Naive thymus-derived CD4-positive, alpha-beta T cell (primary cell): ENCODE results near the gene DISP2. TPM values are rescaled to one million over a fixed set of nuclear protein-coding genes. Genes with fewer than 3 reads are reported as not detected.

Source experiments
- ATAC-seq: fragments of 150-1000 bp; cut with Tn5 transposase; 2 replicates; pipeline ENCODE4 v1.10.0; 2021; ENCODE audit warnings: mild to moderate bottlenecking, moderate library complexity
- CTCF ChIA-PET: fragments of 350-600 bp; sonication (Branson Sonifier 250); formaldehyde crosslinking; loops from one replicate; lab custom pipeline; 2021; ENCODE audit warnings: antibody characterized with exemption; lab: Charles Lee
- POLR2A ChIA-PET: fragments of 350-600 bp; sonication (Branson Sonifier 250); formaldehyde crosslinking; loops from one replicate; lab custom pipeline; 2021; ENCODE audit warnings: antibody characterized with exemption, inconsistent platforms; lab: Charles Lee
- DNase-seq, 9 donors: peaks; one replicate each; pipeline versions ENCODE4 v3.0.0 to v3.0.0-alpha.2; 2020 to 2022; ENCODE audit warnings: mixed read lengths in 1 of 9
- H3K27ac ChIP-seq: one replicate; pipeline ENCODE4 v1.7.0; 2013; ENCODE audit warnings: mild to moderate bottlenecking, low read depth, low read length, moderate library complexity
- H3K27me3 ChIP-seq, 2 donors: one replicate each; pipeline ENCODE4 v1.7.0; 2013; ENCODE audit warnings: low read length in 2 of 2, mild to moderate bottlenecking in 2 of 2, moderate library complexity in 2 of 2; ENCODE audit not compliant: control insufficient read depth in 2 of 2, insufficient read depth in 2 of 2
- H3K36me3 ChIP-seq, 3 experiments: 1 replicate in 2 of 3; 2 replicates in 1 of 3; pipeline ENCODE4 v1.7.0; 2013; ENCODE audit warnings: low read length in 3 of 3, mild to moderate bottlenecking in 3 of 3, moderate library complexity in 1 of 3; ENCODE audit not compliant: insufficient read depth in 3 of 3, control insufficient read depth in 2 of 3
- H3K4me1 ChIP-seq, 2 donors: one replicate each; pipeline ENCODE4 v1.7.0; 2013; ENCODE audit warnings: low read length in 2 of 2, mild to moderate bottlenecking in 2 of 2, moderate library complexity in 1 of 2; ENCODE audit not compliant: control insufficient read depth in 2 of 2, insufficient read depth in 2 of 2
- H3K4me3 ChIP-seq: 2 replicates; pipeline ENCODE4 v1.7.0; 2013; ENCODE audit warnings: mild to moderate bottlenecking, low read length
- H3K9me3 ChIP-seq, 3 experiments: 1 replicate in 2 of 3; 2 replicates in 1 of 3; pipeline ENCODE4 v1.7.0; 2013; ENCODE audit warnings: low read length in 3 of 3; ENCODE audit not compliant: control insufficient read depth in 2 of 3
- H3K27ac Mint-ChIP-seq, 9 donors: one replicate each; pipeline ENCODE4 v1.8.0; 2020 to 2022; ENCODE audit warnings: mixed read lengths in 9 of 9, mild to moderate bottlenecking in 8 of 9, moderate library complexity in 5 of 9, inconsistent platforms in 2 of 9
- H3K27me3 Mint-ChIP-seq, 5 donors: one replicate each; pipeline ENCODE4 v1.8.0; 2021 to 2022; ENCODE audit warnings: mixed read lengths in 5 of 5, mild to moderate bottlenecking in 1 of 5
- H3K36me3 Mint-ChIP-seq, 5 donors: one replicate each; pipeline ENCODE4 v1.8.0; 2020 to 2022; ENCODE audit warnings: mixed read lengths in 5 of 5, mild to moderate bottlenecking in 3 of 5, inconsistent platforms in 1 of 5
- H3K4me1 Mint-ChIP-seq, 7 donors: one replicate each; pipeline ENCODE4 v1.8.0; 2020 to 2022; ENCODE audit warnings: mixed read lengths in 7 of 7, mild to moderate bottlenecking in 3 of 7, inconsistent platforms in 1 of 7
- H3K4me3 Mint-ChIP-seq, 10 donors: one replicate each; pipeline ENCODE4 v1.8.0; 2020 to 2022; ENCODE audit warnings: mild to moderate bottlenecking in 10 of 10, mixed read lengths in 10 of 10, moderate library complexity in 6 of 10, inconsistent platforms in 2 of 10
- H3K9me3 Mint-ChIP-seq, 11 donors: one replicate each; pipeline ENCODE4 v1.8.0; 2020 to 2022; ENCODE audit warnings: mixed read lengths in 11 of 11, mild to moderate bottlenecking in 4 of 11, inconsistent platforms in 1 of 11, moderate library complexity in 1 of 11
- intact Hi-C, 2 donors: fragments of 100-400 bp; cut with micrococcal nuclease; formaldehyde crosslinking; loops; one replicate each; pipeline ENCODE4 v1.15.1; 2023
- polyA plus RNA-seq, 2 donors: library from polyadenylated mRNA; unstranded; fragments of 300-500 nt; fragmentation: Illumina TruSeq; gene quantifications; one replicate each; pipeline ENCODE4 v1.2.3, GENCODE V29; 2021
- total RNA-seq, 6 experiments: library from RNA in 5 of 6; stranded (reverse) in 5 of 6; gene quantifications; 1 replicate in 5 of 6; 2 replicates in 1 of 6; pipeline ENCODE4 v1.2.3 and lab custom pipeline; 2021 to 2026

Gene DISP2
- total and polyA plus RNA-seq, 7 experiments from 2014 or later, result 0.05 to 0.51 (median 0.07) TPM; not detected in 3

GRCh38 chr15:40366457-40367370 lies 8.7 kb downstream of the DISP2 start:
- peaks cover 19 to 24% of the 10 kb centered on the region in 2 donors for H3K4me1 ChIP-seq
- Mint-ChIP-seq H3K27me3 (peaks cover 0 to 13% (median 0%) of the 10 kb centered on the region in 5 donors), H3K4me1 (peaks cover 14 to 39% (median 28%) of the 10 kb centered on the region in 7 donors), H3K9me3 (peaks cover 0 to 1% (median 0%) of the 10 kb centered on the region in 11 donors), H3K4me3 (peak overlapping the region; percentile 80 to 91 (median 85)), H3K36me3 (peaks cover 0 to 8% (median 5%) of the 10 kb centered on the region in 5 donors), H3K27ac (peak overlapping the region in 4 of 9 donors; percentile 65 to 86 (median 79))
- intact Hi-C loops, result no loop called here
- DNase-seq (no peak), ATAC-seq (no peak)
- CTCF ChIA-PET, result interaction anchor here (1.0 to 3.8 kb wide), 4 partner anchors 27 to 59 kb away, joined by 3 to 17 read pairs (median 4); partner anchors contain the start of gene PLCB2
- POLR2A ChIA-PET, result interaction anchor here (0.6 to 1.7 kb wide), 5 partner anchors 10 to 74 kb away, joined by 3 to 5 read pairs (median 3); partner anchors contain the start of genes BAHD1 and IVD
- H3K27me3 ChIP-seq, result no peaks in the 10 kb centered on the region
- no peaks in the 10 kb centered on the region for H3K9me3 ChIP-seq
- peak overlapping the region; percentile 59 for H3K4me3 ChIP-seq
- no peak overlapping the region for H3K27ac ChIP-seq
- no peaks in the 10 kb centered on the region for H3K36me3 ChIP-seq

- H3K27ac Mint-ChIP-seq, result peak overlapping the region in 8 of 9 donors; percentile 65 to 91 (median 79)
- intact Hi-C loops, result no loop called here
- Histone ChIP-seq H3K4me3 (peak overlapping the region; percentile 59), H3K36me3 (no peaks in the 10 kb centered on the region), H3K9me3 (no peaks in the 10 kb centered on the region), H3K27me3 (no peaks in the 10 kb centered on the region), H3K4me1 (peaks cover 19 to 24% of the 10 kb centered on the region in 2 donors), H3K27ac (no peak overlapping the region)
- CTCF ChIA-PET, result interaction anchor here (0.9 to 3.8 kb wide), 6 partner anchors 23 to 59 kb away, joined by 3 to 17 read pairs (median 4); partner anchors contain the start of gene PLCB2
- peaks cover 0 to 16% (median 0%) of the 10 kb centered on the region in 5 donors for H3K27me3 Mint-ChIP-seq
- H3K36me3 Mint-ChIP-seq, result peaks cover 0 to 5% (median 4%) of the 10 kb centered on the region in 5 donors
- H3K9me3 Mint-ChIP-seq, result peaks cover 0 to 1% (median 0%) of the 10 kb centered on the region in 11 donors
- peak overlapping the region; percentile 80 to 91 (median 85) for H3K4me3 Mint-ChIP-seq
- no peak for DNase-seq
- POLR2A ChIA-PET, result interaction anchor here (0.9 to 1.7 kb wide), 6 partner anchors 11 to 74 kb away, joined by 3 to 5 read pairs (median 4); partner anchors contain the start of genes BAHD1, INAFM2 and KNSTRN
- H3K4me1 Mint-ChIP-seq, result peaks cover 14 to 38% (median 28%) of the 10 kb centered on the region in 7 donors
- no peak for ATAC-seq
Observed at GRCh38 chr15:40367371-40367685, 9.3 kb downstream of the DISP2 start.

- Mint-ChIP-seq H3K9me3 (peaks cover 0 to 1% (median 0%) of the 10 kb centered on the region in 11 donors), H3K4me3 (peak overlapping the region; percentile 80 to 91 (median 85)), H3K36me3 (no peaks in the 10 kb centered on the region), H3K27me3 (peaks cover 0 to 16% (median 0%) of the 10 kb centered on the region in 5 donors), H3K27ac (peak overlapping the region in 8 of 9 donors; percentile 45 to 91 (median 79)), H3K4me1 (peaks cover 14 to 33% (median 26%) of the 10 kb centered on the region in 7 donors)
- ATAC-seq (peak; percentile 98), DNase-seq (peak; percentile 82 to 89 (median 86))
- H3K4me1 ChIP-seq, result peaks cover 19 to 24% of the 10 kb centered on the region in 2 donors
- intact Hi-C loops, result loop anchor here (1.0 to 2.0 kb wide), 10 partner anchors 10 to 139 kb away; partner anchors contain the start of genes DISP2 (in 2 of the 2), IVD (in 2 of the 2), KNSTRN (in 2 of the 2) and INAFM2 (in 1 of the 2)
- no peaks in the 10 kb centered on the region for H3K9me3 ChIP-seq
- H3K27me3 ChIP-seq, result no peaks in the 10 kb centered on the region
- H3K27ac ChIP-seq, result no peak overlapping the region
- CTCF ChIA-PET, result interaction anchor here (0.9 to 3.8 kb wide), 10 partner anchors 7 to 60 kb away, joined by 3 to 17 read pairs (median 4); partner anchors contain the start of gene PLCB2
- POLR2A ChIA-PET, result interaction anchor here (0.6 to 2.2 kb wide), 11 partner anchors 11 to 175 kb away, joined by 3 to 8 read pairs (median 3); partner anchors contain the start of genes BAHD1, INAFM2, IVD and KNSTRN
- H3K4me3 ChIP-seq, result peak overlapping the region; percentile 59
- no peaks in the 10 kb centered on the region for H3K36me3 ChIP-seq
Observed at GRCh38 chr15:40367686-40368611, 9.9 kb downstream of the DISP2 start.

- Histone ChIP-seq H3K4me3 (no peak overlapping the region), H3K27ac (no peak overlapping the region), H3K36me3 (no peaks in the 10 kb centered on the region), H3K27me3 (no peaks in the 10 kb centered on the region), H3K4me1 (peaks cover 19 to 24% of the 10 kb centered on the region in 2 donors), H3K9me3 (no peaks in the 10 kb centered on the region)
- ATAC-seq (no peak), DNase-seq (no peak)
- Mint-ChIP-seq H3K27me3 (peaks cover 0 to 16% (median 0%) of the 10 kb centered on the region in 5 donors), H3K27ac (peak overlapping the region in 6 of 9 donors; percentile 34 to 85 (median 50)), H3K36me3 (no peaks in the 10 kb centered on the region), H3K9me3 (no peaks in the 10 kb centered on the region), H3K4me1 (peaks cover 14 to 28% (median 25%) of the 10 kb centered on the region in 7 donors), H3K4me3 (peak overlapping the region; percentile 25 to 68 (median 41))
- ChIA-PET CTCF (interaction anchor here (0.5 to 3.8 kb wide), 10 partner anchors 8 to 123 kb away, joined by 3 to 17 read pairs (median 5); partner anchors contain the start of gene KNSTRN), POLR2A (interaction anchor here (0.6 to 2.2 kb wide), 6 partner anchors 10 to 174 kb away, joined by 3 to 8 read pairs (median 3); partner anchors contain the start of genes BAHD1, IVD and KNSTRN)
- intact Hi-C loops, result loop anchor here (1.0 to 2.0 kb wide), 10 partner anchors 11 to 138 kb away; partner anchors contain the start of genes DISP2 (in 2 of the 2), IVD (in 2 of the 2), KNSTRN (in 2 of the 2) and INAFM2 (in 1 of the 2)
Observed at GRCh38 chr15:40368719-40369473, 10.9 kb downstream of the DISP2 start.

GRCh38 chr15:40369474-40369869 lies 11.5 kb downstream of the DISP2 start:
- Mint-ChIP-seq H3K27ac (peak overlapping the region in 5 of 9 donors; percentile 36 to 85 (median 52)), H3K4me3 (peak overlapping the region in 4 of 10 donors; percentile 26 to 42 (median 34))

More at GRCh38 chr15:40369474-40369869, 11.5 kb downstream of the DISP2 start:
- peaks cover 19 to 24% of the 10 kb centered on the region in 2 donors for H3K4me1 ChIP-seq
- H3K36me3 Mint-ChIP-seq, result no peaks in the 10 kb centered on the region
- H3K27me3 ChIP-seq, result no peaks in the 10 kb centered on the region
- DNase-seq (no peak), ATAC-seq (no peak)
- H3K27me3 Mint-ChIP-seq, result peaks cover 0 to 16% (median 0%) of the 10 kb centered on the region in 5 donors
- H3K36me3 ChIP-seq, result no peaks in the 10 kb centered on the region
- ChIA-PET POLR2A (interaction anchor here (0.9 to 2.2 kb wide), 3 partner anchors 10 to 36 kb away, joined by 3 to 8 read pairs (median 3); partner anchors contain the start of genes IVD and KNSTRN), CTCF (interaction anchor here (0.5 to 3.8 kb wide), 7 partner anchors 9 to 59 kb away, joined by 3 to 17 read pairs (median 5); partner anchors contain the start of gene KNSTRN)
- H3K9me3 ChIP-seq, result no peaks in the 10 kb centered on the region
- intact Hi-C loops, result loop anchor here in 1 of 2 donors (2.0 kb wide), 2 partner anchors 35 to 61 kb away; partner anchors contain the start of gene IVD
- no peak overlapping the region for H3K4me3 ChIP-seq
- H3K27ac ChIP-seq, result no peak overlapping the region
- peaks cover 14 to 28% (median 25%) of the 10 kb centered on the region in 7 donors for H3K4me1 Mint-ChIP-seq
- H3K9me3 Mint-ChIP-seq, result no peaks in the 10 kb centered on the region
